Measurements from ENCODE around the gene AKT1S1. TPM values are rescaled to one million over a fixed set of nuclear protein-coding genes. Genes with fewer than 3 reads are reported as not detected.

Gene AKT1S1
- total and polyA plus RNA-seq, 2 of the 13 experiments (the other 11 are each of a cell fraction or from before 2014, with no cell fraction given), result 13.5 to 27.8 TPM

GRCh38 chr19:49866933-49867782 is 10.0 kb downstream of the AKT1S1 start, which contains the start of gene PNKP (continued):
- peak; percentile 46; the same call in 1 of the 2 replicates for TF ChIP-seq IRF9 (CRISPR knock-in tag; IDR thresholded peaks at IDR 0.05; ENCODE audit: borderline replicate concordance)
- no peak for TF ChIP-seq ZFP1 (CRISPR knock-in tag; IDR thresholded peaks at IDR 0.05)
- peak; percentile 6; the same call in 1 of the 2 replicates for TF ChIP-seq HNF4A (CRISPR knock-in tag; IDR thresholded peaks at IDR 0.05)
- TF ChIP-seq RFX3 (CRISPR knock-in tag; IDR thresholded peaks at IDR 0.05), result peak; percentile 79
- no peak; the same call in 1 of the 2 replicates for TF ChIP-seq ZNF816 (CRISPR knock-in tag; IDR thresholded peaks at IDR 0.05; ENCODE audit: borderline replicate concordance)
- no peak for TF ChIP-seq HOMEZ (CRISPR knock-in tag; IDR thresholded peaks at IDR 0.05; ENCODE audit: low read depth)
- TF ChIP-seq RFX5 (IDR thresholded peaks at IDR 0.05; ENCODE audit: low read depth, low read length), result no peak; the same call in none of the 2 replicates
- TF ChIP-seq ZSCAN25 (CRISPR knock-in tag; IDR thresholded peaks at IDR 0.05), result peak; percentile 59; the same call in 1 of the 2 replicates
- peak; percentile 52 for TF ChIP-seq BCL6 (CRISPR knock-in tag; IDR thresholded peaks at IDR 0.05)
- TF ChIP-seq, protein P1, sequence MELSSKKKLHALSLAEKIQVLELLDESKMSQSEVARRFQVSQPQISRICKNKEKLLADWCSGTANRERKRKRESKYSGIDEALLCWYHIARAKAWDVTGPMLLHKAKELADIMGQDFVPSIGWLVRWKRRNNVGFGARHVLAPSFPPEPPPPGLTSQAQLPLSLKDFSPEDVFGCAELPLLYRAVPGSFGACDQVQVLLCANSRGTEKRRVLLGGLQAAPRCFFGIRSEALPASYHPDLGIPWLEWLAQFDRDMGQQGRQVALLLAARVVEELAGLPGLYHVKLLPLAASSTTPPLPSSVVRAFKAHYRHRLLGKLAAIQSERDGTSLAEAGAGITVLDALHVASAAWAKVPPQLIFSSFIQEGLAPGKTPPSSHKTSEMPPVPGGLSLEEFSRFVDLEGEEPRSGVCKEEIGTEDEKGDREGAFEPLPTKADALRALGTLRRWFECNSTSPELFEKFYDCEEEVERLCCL (CRISPR knock-in tag; IDR thresholded peaks at IDR 0.05; ENCODE audit: borderline replicate concordance), result 0 out of 2 replicates have a peak, but pooled peaks have one; percentile 38
- TF ChIP-seq CREB1 (IDR thresholded peaks at IDR 0.05), result peak; percentile 80
- TF ChIP-seq CREB1 (CRISPR knock-in tag; IDR thresholded peaks at IDR 0.05), result peak; percentile 91
- TF ChIP-seq NFE2L2 (IDR thresholded peaks at IDR 0.05; ENCODE audit: low read length), result no peak
- TF ChIP-seq, protein P2, sequence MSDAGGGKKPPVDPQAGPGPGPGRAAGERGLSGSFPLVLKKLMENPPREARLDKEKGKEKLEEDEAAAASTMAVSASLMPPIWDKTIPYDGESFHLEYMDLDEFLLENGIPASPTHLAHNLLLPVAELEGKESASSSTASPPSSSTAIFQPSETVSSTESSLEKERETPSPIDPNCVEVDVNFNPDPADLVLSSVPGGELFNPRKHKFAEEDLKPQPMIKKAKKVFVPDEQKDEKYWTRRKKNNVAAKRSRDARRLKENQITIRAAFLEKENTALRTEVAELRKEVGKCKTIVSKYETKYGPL (CRISPR knock-in tag; IDR thresholded peaks at IDR 0.05), result no peak
- TF ChIP-seq SP5 (CRISPR knock-in tag; IDR thresholded peaks at IDR 0.05; ENCODE audit: borderline replicate concordance, low read depth), result peak; percentile 76; the same call in 1 of the 2 replicates
- 0 out of 2 replicates have a peak, but pooled peaks have one; percentile 32 for TF ChIP-seq E2F5 (CRISPR knock-in tag; conservative IDR thresholded peaks at IDR 0.05)
- no peak; the same call in none of the 2 replicates for TF ChIP-seq RXRA (CRISPR knock-in tag; IDR thresholded peaks at IDR 0.05)
- TF ChIP-seq HIVEP1 (CRISPR knock-in tag; IDR thresholded peaks at IDR 0.05), result peak; percentile 81
- peak; percentile 49 for TF ChIP-seq HNF1B (CRISPR knock-in tag; IDR thresholded peaks at IDR 0.05)
- TF ChIP-seq FOXK1 (CRISPR knock-in tag; IDR thresholded peaks at IDR 0.05; ENCODE audit: borderline replicate concordance, low read depth), result peak; percentile 67; the same call in 1 of the 2 replicates
- TF ChIP-seq ZNF484 (CRISPR knock-in tag; IDR thresholded peaks at IDR 0.05; ENCODE audit: borderline replicate concordance, low read depth), result 0 out of 2 replicates have a peak, but pooled peaks have one; percentile 38
- peak; percentile 80 for TF ChIP-seq ZNF547 (CRISPR knock-in tag; IDR thresholded peaks at IDR 0.05)
- TF ChIP-seq ZNF24 (IDR thresholded peaks at IDR 0.05), result no peak
